ENCODE results near the gene EXOC6B.

DNA sequence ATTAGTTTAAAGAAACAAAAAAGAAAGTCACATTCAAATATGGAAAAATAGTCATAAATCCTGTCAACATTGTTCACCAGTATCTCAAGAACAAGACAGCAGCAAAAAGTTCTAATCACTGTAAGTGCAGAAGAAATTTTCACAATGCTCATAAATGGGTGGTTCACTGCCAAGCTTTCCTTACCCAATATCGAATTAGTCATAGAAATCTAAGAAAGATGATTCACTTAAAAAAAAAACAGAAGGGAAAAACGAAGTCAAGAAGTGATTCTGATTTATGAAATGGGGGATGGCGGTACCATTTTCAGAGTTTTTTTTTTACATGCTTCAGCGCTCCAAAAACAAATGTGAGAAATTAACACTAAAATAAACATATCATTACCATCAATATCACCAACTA is 156.7 kb downstream of the EXOC6B start:
- TF ChIP-seq CTCF (IDR thresholded peaks at IDR 0.05), result no peak
- TF ChIP-seq NFE2L1 (CRISPR knock-in tag; IDR thresholded peaks at IDR 0.05), result no peak
- no peak for TF ChIP-seq NFYB (CRISPR knock-in tag; conservative IDR thresholded peaks at IDR 0.05; ENCODE audit: low read depth)
- TF ChIP-seq, protein P1, sequence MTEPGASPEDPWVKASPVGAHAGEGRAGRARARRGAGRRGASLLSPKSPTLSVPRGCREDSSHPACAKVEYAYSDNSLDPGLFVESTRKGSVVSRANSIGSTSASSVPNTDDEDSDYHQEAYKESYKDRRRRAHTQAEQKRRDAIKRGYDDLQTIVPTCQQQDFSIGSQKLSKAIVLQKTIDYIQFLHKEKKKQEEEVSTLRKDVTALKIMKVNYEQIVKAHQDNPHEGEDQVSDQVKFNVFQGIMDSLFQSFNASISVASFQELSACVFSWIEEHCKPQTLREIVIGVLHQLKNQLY (CRISPR knock-in tag; IDR thresholded peaks at IDR 0.05), result no peak
- no peak for TF ChIP-seq ELF4 (CRISPR knock-in tag; IDR thresholded peaks at IDR 0.05; ENCODE audit: low read depth)
- no peak for TF ChIP-seq CDX4 (CRISPR knock-in tag; IDR thresholded peaks at IDR 0.05; ENCODE audit: borderline replicate concordance)
- TF ChIP-seq, protein P2, sequence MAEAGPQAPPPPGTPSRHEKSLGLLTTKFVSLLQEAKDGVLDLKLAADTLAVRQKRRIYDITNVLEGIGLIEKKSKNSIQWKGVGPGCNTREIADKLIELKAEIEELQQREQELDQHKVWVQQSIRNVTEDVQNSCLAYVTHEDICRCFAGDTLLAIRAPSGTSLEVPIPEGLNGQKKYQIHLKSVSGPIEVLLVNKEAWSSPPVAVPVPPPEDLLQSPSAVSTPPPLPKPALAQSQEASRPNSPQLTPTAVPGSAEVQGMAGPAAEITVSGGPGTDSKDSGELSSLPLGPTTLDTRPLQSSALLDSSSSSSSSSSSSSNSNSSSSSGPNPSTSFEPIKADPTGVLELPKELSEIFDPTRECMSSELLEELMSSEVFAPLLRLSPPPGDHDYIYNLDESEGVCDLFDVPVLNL (CRISPR knock-in tag; IDR thresholded peaks at IDR 0.05; ENCODE audit: borderline replicate concordance, low read depth), result no peak
- TF ChIP-seq ATF2 (CRISPR knock-in tag; IDR thresholded peaks at IDR 0.05; ENCODE audit: borderline replicate concordance, low read depth), result no peak
- TF ChIP-seq JUN (CRISPR knock-in tag; IDR thresholded peaks at IDR 0.05), result no peak
- TF ChIP-seq, protein P3, sequence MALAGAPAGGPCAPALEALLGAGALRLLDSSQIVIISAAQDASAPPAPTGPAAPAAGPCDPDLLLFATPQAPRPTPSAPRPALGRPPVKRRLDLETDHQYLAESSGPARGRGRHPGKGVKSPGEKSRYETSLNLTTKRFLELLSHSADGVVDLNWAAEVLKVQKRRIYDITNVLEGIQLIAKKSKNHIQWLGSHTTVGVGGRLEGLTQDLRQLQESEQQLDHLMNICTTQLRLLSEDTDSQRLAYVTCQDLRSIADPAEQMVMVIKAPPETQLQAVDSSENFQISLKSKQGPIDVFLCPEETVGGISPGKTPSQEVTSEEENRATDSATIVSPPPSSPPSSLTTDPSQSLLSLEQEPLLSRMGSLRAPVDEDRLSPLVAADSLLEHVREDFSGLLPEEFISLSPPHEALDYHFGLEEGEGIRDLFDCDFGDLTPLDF (CRISPR knock-in tag; IDR thresholded peaks at IDR 0.05), result no peak
- TF ChIP-seq, protein P4, sequence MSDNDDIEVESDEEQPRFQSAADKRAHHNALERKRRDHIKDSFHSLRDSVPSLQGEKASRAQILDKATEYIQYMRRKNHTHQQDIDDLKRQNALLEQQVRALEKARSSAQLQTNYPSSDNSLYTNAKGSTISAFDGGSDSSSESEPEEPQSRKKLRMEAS (CRISPR knock-in tag; IDR thresholded peaks at IDR 0.05), result no peak
- TF ChIP-seq OVOL2 (CRISPR knock-in tag; IDR thresholded peaks at IDR 0.05; ENCODE audit: borderline replicate concordance), result no peak
